HepG2 (cell line): ENCODE results near the gene SNAP23. TPM values are rescaled to one million over a fixed set of nuclear protein-coding genes. Genes with fewer than 3 reads are reported as not detected.
A peak's percentile ranks its signal among the peaks of the same experiment; 100 is the strongest.

Experiments
- ARID2 ChIP-seq: sonication (generic); formaldehyde crosslinking; IDR thresholded peaks from 2 replicates; pipeline ENCODE4 v1.8.1; 2022; ENCODE audit warnings: mild to moderate bottlenecking, missing genetic modification reagents, borderline replicate concordance
- ATF7-NPFF ChIP-seq: sonication (generic); formaldehyde crosslinking; IDR thresholded peaks from 2 replicates; pipeline ENCODE4 v1.8.1; 2023; ENCODE audit warnings: mild to moderate bottlenecking, low read depth, missing genetic modification reagents, moderate library complexity
- FOSL2 ChIP-seq: sonication (generic); formaldehyde crosslinking; IDR thresholded peaks from 2 replicates; pipeline ENCODE4 v1.4.0; 2020; ENCODE audit warnings: missing genetic modification reagents
- HNF4G ChIP-seq, 2 experiments: sonication (generic) in 1 of 2; formaldehyde crosslinking in 1 of 2; IDR thresholded peaks; 2 replicates each; pipeline versions ENCODE4 v1.4.0 to v1.6.1; 2011 to 2020; ENCODE audit warnings: borderline replicate concordance in 2 of 2, low read depth in 2 of 2, mild to moderate bottlenecking in 2 of 2, low read length in 1 of 2, missing genetic modification reagents in 1 of 2, moderate library complexity in 1 of 2
- MIXL1 ChIP-seq: IDR thresholded peaks from 2 replicates; pipeline ENCODE4 v1.6.1; 2016
- RORA ChIP-seq: sonication (generic); formaldehyde crosslinking; IDR thresholded peaks from 2 replicates; pipeline ENCODE4 v1.5.0; 2020; ENCODE audit warnings: mild to moderate bottlenecking, missing genetic modification reagents, moderate library complexity
- SIX1 ChIP-seq: sonication (generic); formaldehyde crosslinking; IDR thresholded peaks from 2 replicates; pipeline ENCODE4 v1.4.0; 2020; ENCODE audit warnings: missing genetic modification reagents, borderline replicate concordance
- SRF ChIP-seq: IDR thresholded peaks from 2 replicates; pipeline ENCODE4 v1.6.1; 2011; ENCODE audit warnings: mild to moderate bottlenecking, low read depth, low read length, moderate library complexity
- ZNF17 ChIP-seq: sonication (generic); formaldehyde crosslinking; IDR thresholded peaks from 2 replicates; pipeline ENCODE4 v1.5.0; 2020; ENCODE audit warnings: mild to moderate bottlenecking, missing genetic modification reagents
- ZNF318 ChIP-seq: sonication (generic); formaldehyde crosslinking; IDR thresholded peaks from 2 replicates; pipeline ENCODE4 v1.4.0; 2020; ENCODE audit warnings: mild to moderate bottlenecking, missing genetic modification reagents
- polyA plus RNA-seq, 8 experiments: library from polyadenylated mRNA; depleted of rRNA in 3 of 8; stranded (reverse) in 7 of 8; unstranded in 1 of 8; fragments of >200 nt; fragmentation: Illumina TruSeq in 4 of 8; extraction: Trizol in 4 of 8; gene quantifications; 2 replicates each; pipeline versions ENCODE4 v1.2.1 to v1.2.3, GENCODE V29; 2011 to 2016; ENCODE audit warnings: low read depth in 4 of 8, missing spikeins in 1 of 8, mixed read lengths in 1 of 8; ENCODE audit not compliant: insufficient read depth in 1 of 8
- total RNA-seq, 5 experiments: library from RNA; depleted of rRNA; stranded (reverse); fragments of >200 nt; fragmentation: Illumina TruSeq; extraction: Trizol; gene quantifications; 2 replicates each; pipeline ENCODE4 v1.2.3, GENCODE V29; 2016; ENCODE audit warnings: low read depth in 1 of 5
- TF ChIP-seq, protein P1 (sequence below): sonication (generic); formaldehyde crosslinking; IDR thresholded peaks from 2 replicates; pipeline ENCODE4 v1.4.0; 2020; ENCODE audit warnings: missing genetic modification reagents, borderline replicate concordance
- TF ChIP-seq, protein P2 (sequence below): sonication (generic); formaldehyde crosslinking; IDR thresholded peaks from 2 replicates; pipeline ENCODE4 v1.5.0; 2020; ENCODE audit warnings: mild to moderate bottlenecking, missing genetic modification reagents

SNAP23 gene
- total and polyA plus RNA-seq, 2 of the 13 experiments (the other 11 are each of a cell fraction or from before 2014, with no cell fraction given): 37.0 to 101 TPM

DNA sequence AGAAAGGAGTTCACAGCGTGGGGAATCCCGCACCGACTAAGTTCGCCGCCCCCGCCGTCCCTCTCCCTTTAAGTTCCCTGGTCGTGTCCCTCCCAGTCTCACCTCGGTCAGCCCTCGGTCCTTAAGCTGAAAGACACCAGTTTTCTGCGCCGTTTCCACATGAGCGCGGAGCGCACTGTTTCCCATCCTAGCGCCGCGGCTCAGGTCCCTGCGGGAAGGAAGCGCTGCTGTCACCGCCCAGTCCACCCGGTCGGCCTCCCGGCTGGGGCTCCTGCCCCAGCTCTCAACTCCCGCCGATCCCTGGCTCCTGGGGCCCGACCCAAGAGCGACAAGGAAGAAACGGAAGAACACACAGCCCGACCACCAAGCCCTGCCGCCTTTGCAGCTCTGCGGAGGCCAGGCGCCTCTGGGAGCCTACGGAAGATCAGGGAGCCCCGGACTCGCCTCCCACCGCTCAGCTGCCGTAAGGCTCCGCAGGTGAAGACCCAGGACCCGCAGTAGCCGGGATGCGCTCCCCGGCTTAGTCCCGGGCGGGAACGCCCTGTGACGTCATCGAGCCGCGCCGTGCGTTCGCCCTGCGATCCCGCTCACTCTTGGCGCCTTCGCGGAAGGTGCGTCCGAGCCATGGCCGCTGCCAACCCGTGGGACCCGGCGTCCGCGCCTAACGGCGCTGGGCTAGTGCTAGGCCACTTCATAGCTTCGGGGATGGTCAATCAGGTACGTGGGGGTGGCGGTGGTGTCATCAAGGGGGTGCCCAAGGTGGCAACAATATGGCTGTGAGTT is 53.0 kb downstream of the SNAP23 start, which contains the start of the genes HAUS2 and LRRC57 (continued):
- TF ChIP-seq FOSL2 (CRISPR knock-in tag): peak; percentile 65
- TF ChIP-seq ZNF318: no peak
- TF ChIP-seq RORA: no peak
- TF ChIP-seq SIX1 (CRISPR knock-in tag): no peak; the same call in 1 of the 2 replicates
- 0 out of 2 replicates have a peak, but pooled peaks have one; percentile 18 for TF ChIP-seq MIXL1 (CRISPR knock-in tag)
- TF ChIP-seq SRF: peak; percentile 20; the same call in 1 of the 2 replicates
- 0 out of 2 replicates have a peak, but pooled peaks have one; percentile 34 for TF ChIP-seq ATF7-NPFF (CRISPR knock-in tag)
- no peak for TF ChIP-seq ARID2
- TF ChIP-seq HNF4G (IDR thresholded peaks at IDR 0.05; ENCODE audit: borderline replicate concordance, low read depth, low read length): no peak
- 0 out of 2 replicates have a peak, but pooled peaks have one; percentile 41 for TF ChIP-seq HNF4G (CRISPR knock-in tag; IDR thresholded peaks at IDR 0.05; ENCODE audit: borderline replicate concordance, low read depth)
- TF ChIP-seq, protein P1, sequence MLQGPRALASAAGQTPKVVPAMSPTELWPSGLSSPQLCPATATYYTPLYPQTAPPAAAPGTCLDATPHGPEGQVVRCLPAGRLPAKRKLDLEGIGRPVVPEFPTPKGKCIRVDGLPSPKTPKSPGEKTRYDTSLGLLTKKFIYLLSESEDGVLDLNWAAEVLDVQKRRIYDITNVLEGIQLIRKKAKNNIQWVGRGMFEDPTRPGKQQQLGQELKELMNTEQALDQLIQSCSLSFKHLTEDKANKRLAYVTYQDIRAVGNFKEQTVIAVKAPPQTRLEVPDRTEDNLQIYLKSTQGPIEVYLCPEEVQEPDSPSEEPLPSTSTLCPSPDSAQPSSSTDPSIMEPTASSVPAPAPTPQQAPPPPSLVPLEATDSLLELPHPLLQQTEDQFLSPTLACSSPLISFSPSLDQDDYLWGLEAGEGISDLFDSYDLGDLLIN (CRISPR knock-in tag): peak; percentile 98; the same call in 1 of the 2 replicates
- TF ChIP-seq ZNF17 (CRISPR knock-in tag): no peak
- TF ChIP-seq, protein P2, sequence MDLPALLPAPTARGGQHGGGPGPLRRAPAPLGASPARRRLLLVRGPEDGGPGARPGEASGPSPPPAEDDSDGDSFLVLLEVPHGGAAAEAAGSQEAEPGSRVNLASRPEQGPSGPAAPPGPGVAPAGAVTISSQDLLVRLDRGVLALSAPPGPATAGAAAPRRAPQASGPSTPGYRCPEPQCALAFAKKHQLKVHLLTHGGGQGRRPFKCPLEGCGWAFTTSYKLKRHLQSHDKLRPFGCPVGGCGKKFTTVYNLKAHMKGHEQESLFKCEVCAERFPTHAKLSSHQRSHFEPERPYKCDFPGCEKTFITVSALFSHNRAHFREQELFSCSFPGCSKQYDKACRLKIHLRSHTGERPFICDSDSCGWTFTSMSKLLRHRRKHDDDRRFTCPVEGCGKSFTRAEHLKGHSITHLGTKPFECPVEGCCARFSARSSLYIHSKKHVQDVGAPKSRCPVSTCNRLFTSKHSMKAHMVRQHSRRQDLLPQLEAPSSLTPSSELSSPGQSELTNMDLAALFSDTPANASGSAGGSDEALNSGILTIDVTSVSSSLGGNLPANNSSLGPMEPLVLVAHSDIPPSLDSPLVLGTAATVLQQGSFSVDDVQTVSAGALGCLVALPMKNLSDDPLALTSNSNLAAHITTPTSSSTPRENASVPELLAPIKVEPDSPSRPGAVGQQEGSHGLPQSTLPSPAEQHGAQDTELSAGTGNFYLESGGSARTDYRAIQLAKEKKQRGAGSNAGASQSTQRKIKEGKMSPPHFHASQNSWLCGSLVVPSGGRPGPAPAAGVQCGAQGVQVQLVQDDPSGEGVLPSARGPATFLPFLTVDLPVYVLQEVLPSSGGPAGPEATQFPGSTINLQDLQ (CRISPR knock-in tag): no peak
